ENCODE results near the gene ST7. TPM values are rescaled to one million over a fixed set of nuclear protein-coding genes. Genes with fewer than 3 reads are reported as not detected.

The ST7 gene, protein sequence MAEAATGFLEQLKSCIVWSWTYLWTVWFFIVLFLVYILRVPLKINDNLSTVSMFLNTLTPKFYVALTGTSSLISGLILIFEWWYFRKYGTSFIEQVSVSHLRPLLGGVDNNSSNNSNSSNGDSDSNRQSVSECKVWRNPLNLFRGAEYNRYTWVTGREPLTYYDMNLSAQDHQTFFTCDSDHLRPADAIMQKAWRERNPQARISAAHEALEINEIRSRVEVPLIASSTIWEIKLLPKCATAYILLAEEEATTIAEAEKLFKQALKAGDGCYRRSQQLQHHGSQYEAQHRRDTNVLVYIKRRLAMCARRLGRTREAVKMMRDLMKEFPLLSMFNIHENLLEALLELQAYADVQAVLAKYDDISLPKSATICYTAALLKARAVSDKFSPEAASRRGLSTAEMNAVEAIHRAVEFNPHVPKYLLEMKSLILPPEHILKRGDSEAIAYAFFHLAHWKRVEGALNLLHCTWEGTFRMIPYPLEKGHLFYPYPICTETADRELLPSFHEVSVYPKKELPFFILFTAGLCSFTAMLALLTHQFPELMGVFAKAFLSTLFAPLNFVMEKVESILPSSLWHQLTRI
- 26.6 TPM for total RNA-seq
- 14.7 TPM for polyA plus RNA-seq

DNA sequence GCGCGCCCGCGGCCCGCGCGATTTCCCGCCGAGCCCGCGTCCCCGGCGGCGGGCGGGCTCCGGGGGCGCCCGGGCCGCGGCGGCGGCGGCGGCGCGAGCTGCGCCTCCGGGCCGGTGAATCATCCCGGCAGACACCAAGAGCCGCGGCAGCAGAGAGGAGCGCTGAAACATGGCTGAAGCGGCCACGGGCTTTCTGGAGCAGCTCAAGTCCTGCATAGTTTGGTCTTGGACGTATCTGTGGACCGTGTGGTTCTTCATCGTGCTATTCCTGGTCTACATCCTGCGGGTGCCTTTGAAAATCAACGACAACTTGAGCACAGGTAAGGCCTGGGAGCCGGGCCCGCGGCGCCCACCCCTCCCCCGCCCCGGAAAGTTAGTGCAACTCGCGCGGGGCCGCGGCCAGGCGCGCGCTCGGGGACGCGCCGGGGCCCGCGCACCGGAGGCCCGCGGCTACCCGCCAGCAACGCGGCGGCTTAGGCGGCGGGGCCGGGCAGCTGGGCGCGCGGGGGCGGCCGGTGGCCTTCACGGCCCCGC is at the start of gene ST7:
ST7 (plus strand) TSS at position 130 of the 534 bp plus-strand sequence; CDS start at position 170, 40 bp downstream.
- WGBS, result under 1% methylated on average over 77 of the region's 77 CpGs
- DNase-seq (ENCODE audit: extremely low spot score), result peak; percentile 53
- H3K4me3 ChIP-seq (ENCODE audit: low read depth, low read length), result peak within 1 kb of the TSS; percentile 97
- H3K36me3 ChIP-seq (ENCODE audit: insufficient read depth), result no peaks in the 10 kb centered on the region
- peaks cover 4% of the 10 kb centered on the region for H3K4me1 ChIP-seq (ENCODE audit: insufficient read depth)
- peak within 1 kb of the TSS; percentile 99 for H3K27ac ChIP-seq (ENCODE audit: low read depth)

DNA sequence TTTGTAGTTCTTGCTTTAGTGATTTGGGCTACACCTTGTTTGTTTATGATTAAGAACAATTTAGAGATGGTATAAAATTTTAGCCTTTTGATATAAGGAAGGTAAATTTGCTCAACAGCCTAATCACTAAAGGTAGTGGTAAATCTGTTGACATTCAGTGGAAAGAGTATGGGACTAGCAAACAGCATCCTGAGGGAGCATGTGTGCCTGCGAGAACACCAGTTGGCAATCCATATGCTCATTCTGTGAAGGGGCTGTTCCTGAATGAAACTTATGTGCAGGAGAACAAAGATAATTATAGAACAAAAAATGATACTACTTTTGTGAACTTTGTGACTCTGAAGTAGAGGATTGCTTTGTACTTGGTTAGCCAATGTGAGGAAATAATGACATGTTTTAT is 46.9 kb upstream of the ST7 start:
- 99% methylated on average over 1 of the region's 1 CpG for WGBS
- no peak for DNase-seq (ENCODE audit: extremely low spot score)
- H3K36me3 ChIP-seq (ENCODE audit: insufficient read depth), result peaks cover 2% of the 10 kb centered on the region
- no peak overlapping the region for H3K4me3 ChIP-seq (ENCODE audit: low read depth, low read length)
- H3K4me1 ChIP-seq (ENCODE audit: insufficient read depth), result no peaks in the 10 kb centered on the region
- H3K27ac ChIP-seq (ENCODE audit: low read depth), result no peak overlapping the region

DNA sequence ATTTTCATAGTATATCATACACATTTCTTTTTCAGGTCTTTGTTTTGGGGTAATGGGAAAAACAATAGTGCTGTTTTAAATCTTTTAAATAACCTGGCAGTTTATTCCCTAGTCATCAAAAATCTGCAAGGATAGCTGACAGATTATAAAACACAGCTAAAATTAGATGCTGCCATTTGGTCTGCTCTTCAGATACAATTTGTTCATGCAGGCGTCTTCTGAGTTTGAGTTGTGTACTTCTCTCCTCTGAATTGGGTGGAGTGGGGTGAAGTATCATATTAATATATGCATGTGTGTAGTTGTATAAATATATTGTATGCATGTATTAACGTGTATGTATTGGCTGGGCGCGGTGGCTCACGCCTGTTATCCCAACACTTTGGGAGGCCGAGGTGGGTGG is 42.9 kb upstream of the ST7 start:
- WGBS, result over 99% methylated on average over 6 of the region's 6 CpGs
- Histone ChIP-seq H3K36me3 (ENCODE audit: insufficient read depth) (peaks cover 6% of the 10 kb centered on the region), H3K4me3 (ENCODE audit: low read depth, low read length) (no peak overlapping the region), H3K4me1 (ENCODE audit: insufficient read depth) (no peaks in the 10 kb centered on the region), H3K27ac (ENCODE audit: low read depth) (no peak overlapping the region)
- no peak for DNase-seq (ENCODE audit: extremely low spot score)

DNA sequence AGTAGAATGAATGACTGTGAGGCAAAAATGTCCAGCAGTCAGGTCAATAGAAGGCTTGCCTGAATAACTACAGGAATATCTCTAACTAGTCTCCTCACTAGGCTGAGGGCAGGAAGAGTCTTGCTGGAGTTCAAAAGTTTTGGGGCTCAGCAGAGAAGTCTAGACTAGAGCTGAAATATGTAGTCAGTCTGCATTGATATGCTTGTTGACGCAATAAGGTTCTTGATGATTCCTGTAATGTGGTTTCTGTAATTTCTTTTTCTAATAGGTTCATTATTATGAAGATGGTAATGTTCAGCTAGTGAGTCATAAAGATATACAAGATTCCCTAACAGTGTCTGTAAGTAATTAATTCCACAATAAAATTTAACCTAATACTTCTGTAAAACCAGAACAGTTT is 41.5 kb upstream of the ST7 start:
- H3K4me3 ChIP-seq (ENCODE audit: low read depth, low read length), result no peak overlapping the region
- WGBS, result 97% methylated on average over 1 of the region's 1 CpG
- H3K36me3 ChIP-seq (ENCODE audit: insufficient read depth), result peaks cover 6% of the 10 kb centered on the region
- H3K27ac ChIP-seq (ENCODE audit: low read depth), result no peak overlapping the region
- DNase-seq (ENCODE audit: extremely low spot score), result no peak
- no peaks in the 10 kb centered on the region for H3K4me1 ChIP-seq (ENCODE audit: insufficient read depth)

DNA sequence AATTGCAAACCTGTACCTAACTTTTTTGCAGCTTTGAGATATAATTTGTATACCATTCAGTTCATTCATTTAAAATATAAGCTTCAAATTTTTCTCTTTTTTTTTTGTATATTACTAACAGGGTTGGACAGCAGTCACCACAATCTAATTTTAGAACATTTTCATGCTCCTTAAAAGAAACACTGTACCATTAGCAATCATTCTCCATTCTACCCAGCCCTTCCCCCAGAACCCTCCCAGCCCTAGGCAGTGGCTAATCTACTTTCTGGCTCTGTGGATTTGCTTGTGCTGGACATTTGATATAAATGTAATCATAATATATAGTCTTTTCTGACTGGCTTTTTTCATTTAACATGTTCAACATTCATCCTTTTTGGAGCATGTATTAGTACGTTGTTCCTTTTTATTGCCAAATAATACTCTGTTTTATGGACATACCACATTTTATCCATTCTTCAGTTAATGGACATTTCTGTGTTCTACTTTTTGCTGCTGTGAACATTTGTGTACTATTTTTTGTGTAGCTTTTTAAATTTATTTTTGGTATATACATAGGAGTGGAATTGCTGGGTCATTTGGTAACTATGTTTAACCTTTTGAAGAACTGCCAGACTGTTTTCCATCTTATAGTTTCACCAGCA is 40.9 kb upstream of the ST7 start:
- Histone ChIP-seq H3K4me1 (ENCODE audit: insufficient read depth) (no peaks in the 10 kb centered on the region), H3K27ac (ENCODE audit: low read depth) (no peak overlapping the region), H3K4me3 (ENCODE audit: low read depth, low read length) (no peak overlapping the region), H3K36me3 (ENCODE audit: insufficient read depth) (peaks cover 6% of the 10 kb centered on the region)
- 98% methylated on average over 1 of the region's 1 CpG for WGBS
- no peak for DNase-seq (ENCODE audit: extremely low spot score)

- peaks cover 1% of the 10 kb centered on the region for H3K36me3 ChIP-seq (ENCODE audit: insufficient read depth)
- no peak overlapping the region for H3K27ac ChIP-seq (ENCODE audit: low read depth)
- no peak overlapping the region for H3K4me3 ChIP-seq (ENCODE audit: low read depth, low read length)
- WGBS, result 85% methylated on average over 3 of the region's 3 CpGs
- no peaks in the 10 kb centered on the region for H3K4me1 ChIP-seq (ENCODE audit: insufficient read depth)
- DNase-seq (ENCODE audit: extremely low spot score), result no peak
These were observed 34.6 kb upstream of the ST7 start for GRCh38 chr7:116918704-116919103.

DNA sequence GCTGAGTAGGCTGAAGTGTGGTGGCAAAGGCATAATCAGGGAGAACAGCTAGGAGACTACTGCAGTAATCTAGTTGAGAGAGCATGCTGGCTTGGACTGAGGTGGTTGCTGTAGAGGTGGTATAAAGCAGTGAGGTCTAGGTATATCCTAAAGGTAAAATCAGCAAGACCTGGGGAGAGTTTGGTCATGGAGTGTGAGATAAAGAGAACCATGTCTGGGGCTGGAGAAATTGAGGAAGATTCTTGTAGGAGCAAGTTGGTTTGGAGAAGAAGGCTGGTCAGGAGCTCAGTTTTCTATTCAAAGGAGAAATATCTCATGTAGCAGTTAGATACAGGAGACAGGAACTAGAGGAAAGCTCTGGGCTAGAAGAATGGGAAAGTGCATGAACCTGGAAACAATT is 32.9 kb upstream of the ST7 start:
- DNase-seq (ENCODE audit: extremely low spot score), result no peak
- Histone ChIP-seq H3K27ac (ENCODE audit: low read depth) (no peak overlapping the region), H3K36me3 (ENCODE audit: insufficient read depth) (no peaks in the 10 kb centered on the region), H3K4me3 (ENCODE audit: low read depth, low read length) (no peak overlapping the region), H3K4me1 (ENCODE audit: insufficient read depth) (no peaks in the 10 kb centered on the region)

- no peak for DNase-seq (ENCODE audit: extremely low spot score)
- Histone ChIP-seq H3K4me3 (ENCODE audit: low read depth, low read length) (no peak overlapping the region), H3K4me1 (ENCODE audit: insufficient read depth) (no peaks in the 10 kb centered on the region), H3K36me3 (ENCODE audit: insufficient read depth) (no peaks in the 10 kb centered on the region), H3K27ac (ENCODE audit: low read depth) (no peak overlapping the region)
- 67% methylated on average over 5 of the region's 5 CpGs for WGBS
These were observed 30.8 kb upstream of the ST7 start for GRCh38 chr7:116922545-116922944.

DNA sequence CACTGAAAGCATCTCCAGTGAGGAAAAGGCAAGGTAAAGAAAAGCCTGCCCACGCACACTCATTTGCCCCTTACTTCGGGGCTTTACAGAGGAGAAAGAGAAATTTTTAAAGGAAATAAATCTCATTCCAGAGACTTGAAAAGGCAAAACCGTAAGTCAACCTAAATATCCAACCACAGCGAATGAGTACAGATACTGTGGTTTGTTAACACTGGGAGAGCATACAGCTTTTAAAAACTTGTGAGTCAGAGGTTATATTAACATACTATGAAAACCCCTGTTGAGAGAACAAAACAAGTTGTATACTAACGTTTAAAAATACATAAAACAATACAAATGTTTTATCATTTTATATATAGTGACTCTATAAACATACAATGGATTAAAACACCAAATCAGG is 28.6 kb upstream of the ST7 start:
- no peak overlapping the region for H3K27ac ChIP-seq (ENCODE audit: low read depth)
- H3K4me1 ChIP-seq (ENCODE audit: insufficient read depth), result no peaks in the 10 kb centered on the region
- no peaks in the 10 kb centered on the region for H3K36me3 ChIP-seq (ENCODE audit: insufficient read depth)
- no peak for DNase-seq (ENCODE audit: extremely low spot score)
- 60% methylated on average over 5 of the region's 5 CpGs for WGBS
- H3K4me3 ChIP-seq (ENCODE audit: low read depth, low read length), result no peak overlapping the region

DNA sequence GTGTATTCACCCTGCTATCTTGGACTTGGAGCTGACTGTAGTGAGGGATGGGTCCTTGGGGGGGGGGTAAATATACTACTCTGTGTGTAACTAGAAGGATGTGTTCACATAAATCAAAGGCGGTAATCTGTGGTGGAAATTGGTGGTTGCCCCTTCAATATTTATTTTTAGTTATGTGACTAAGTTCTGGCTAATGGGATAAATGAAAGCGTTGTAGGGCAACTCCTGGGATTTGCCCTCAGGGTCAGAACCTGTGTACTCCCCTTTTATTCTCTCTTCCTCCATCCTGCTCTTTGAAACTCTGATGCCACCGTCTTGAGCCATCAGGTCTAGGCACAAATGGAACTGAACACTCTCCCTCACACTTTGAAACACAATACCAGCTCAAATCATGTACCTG is 24.3 kb upstream of the ST7 start:
- H3K36me3 ChIP-seq (ENCODE audit: insufficient read depth), result no peaks in the 10 kb centered on the region
- H3K27ac ChIP-seq (ENCODE audit: low read depth), result no peak overlapping the region
- 60% methylated on average over 3 of the region's 3 CpGs for WGBS
- no peak for DNase-seq (ENCODE audit: extremely low spot score)
- H3K4me3 ChIP-seq (ENCODE audit: low read depth, low read length), result no peak overlapping the region
- no peaks in the 10 kb centered on the region for H3K4me1 ChIP-seq (ENCODE audit: insufficient read depth)

DNA sequence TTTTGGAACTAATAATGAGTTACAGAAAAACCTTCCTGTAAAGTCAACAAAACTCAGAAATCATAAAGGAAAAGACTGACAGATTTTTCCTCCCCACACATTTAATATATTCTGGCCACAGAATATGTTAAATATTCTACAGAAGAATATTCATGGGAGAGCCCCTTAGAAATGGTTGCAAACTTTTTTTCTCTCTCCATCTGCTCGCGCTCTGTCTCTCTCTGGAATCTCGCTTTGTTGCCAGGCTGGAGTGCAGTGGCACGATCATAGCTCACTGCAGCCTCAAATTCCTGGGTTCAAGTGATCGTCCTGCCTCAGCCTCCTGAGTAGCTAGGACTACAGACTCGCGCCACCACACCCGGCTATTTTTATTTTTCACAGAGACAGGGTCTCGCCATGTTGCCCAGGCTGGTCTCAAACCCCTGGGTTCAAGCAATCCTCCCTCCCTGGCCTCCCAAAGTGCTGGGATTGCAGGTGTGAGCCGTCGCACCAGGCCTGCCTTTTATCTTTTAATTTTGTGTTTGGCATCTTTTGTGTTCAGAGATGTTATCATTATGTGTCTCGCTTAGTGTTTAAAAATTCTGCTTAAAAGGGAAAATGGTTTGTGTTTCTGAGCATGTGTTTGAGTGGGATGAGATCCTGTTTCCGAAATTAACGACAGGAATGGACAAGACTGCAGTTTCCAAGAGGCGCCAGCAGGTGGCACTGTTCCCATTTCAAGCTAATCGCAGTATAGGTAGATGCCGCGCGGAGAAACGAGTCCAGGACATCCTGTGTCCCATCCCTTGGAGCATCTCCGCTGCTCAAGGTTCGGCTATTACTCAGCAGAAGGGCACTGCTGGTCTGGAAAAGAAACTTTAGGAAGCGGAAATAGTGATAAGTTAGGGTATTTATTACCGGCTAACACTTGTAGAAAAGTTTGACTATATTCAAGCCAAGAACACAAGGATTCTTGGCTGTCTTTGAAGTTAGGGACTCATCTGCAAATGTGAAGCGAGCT is 23.1 kb upstream of the ST7 start:
- no peaks in the 10 kb centered on the region for H3K4me1 ChIP-seq (ENCODE audit: insufficient read depth)
- no peaks in the 10 kb centered on the region for H3K36me3 ChIP-seq (ENCODE audit: insufficient read depth)
- no peak overlapping the region for H3K27ac ChIP-seq (ENCODE audit: low read depth)
- no peak overlapping the region for H3K4me3 ChIP-seq (ENCODE audit: low read depth, low read length)
- WGBS, result 33% methylated on average over 25 of the region's 25 CpGs
- peak; percentile 62 for DNase-seq (ENCODE audit: extremely low spot score)

DNA sequence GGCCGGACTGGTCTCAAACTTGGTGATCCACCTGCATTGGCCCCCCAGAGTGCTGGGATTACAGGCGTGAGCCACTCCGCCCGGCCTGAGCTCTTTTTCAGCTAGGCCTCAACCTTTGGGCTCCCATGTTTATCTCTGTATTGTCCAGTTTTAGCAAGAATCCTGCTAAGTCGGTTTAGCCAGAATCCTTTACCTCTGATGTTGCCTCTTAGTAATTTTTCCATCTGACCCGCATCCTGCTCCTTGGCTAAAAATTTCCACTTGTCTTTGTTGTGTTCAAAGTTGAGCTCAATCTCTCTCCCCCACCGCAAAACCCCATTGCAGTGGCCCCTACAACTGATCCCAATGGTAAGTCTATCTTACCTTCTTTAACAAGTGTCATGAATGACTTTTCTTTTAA is 20.7 kb upstream of the ST7 start:
- Histone ChIP-seq H3K27ac (ENCODE audit: low read depth) (no peak overlapping the region), H3K36me3 (ENCODE audit: insufficient read depth) (no peaks in the 10 kb centered on the region), H3K4me3 (ENCODE audit: low read depth, low read length) (no peak overlapping the region), H3K4me1 (ENCODE audit: insufficient read depth) (no peaks in the 10 kb centered on the region)
- DNase-seq (ENCODE audit: extremely low spot score), result no peak
- 97% methylated on average over 7 of the region's 7 CpGs for WGBS

DNA sequence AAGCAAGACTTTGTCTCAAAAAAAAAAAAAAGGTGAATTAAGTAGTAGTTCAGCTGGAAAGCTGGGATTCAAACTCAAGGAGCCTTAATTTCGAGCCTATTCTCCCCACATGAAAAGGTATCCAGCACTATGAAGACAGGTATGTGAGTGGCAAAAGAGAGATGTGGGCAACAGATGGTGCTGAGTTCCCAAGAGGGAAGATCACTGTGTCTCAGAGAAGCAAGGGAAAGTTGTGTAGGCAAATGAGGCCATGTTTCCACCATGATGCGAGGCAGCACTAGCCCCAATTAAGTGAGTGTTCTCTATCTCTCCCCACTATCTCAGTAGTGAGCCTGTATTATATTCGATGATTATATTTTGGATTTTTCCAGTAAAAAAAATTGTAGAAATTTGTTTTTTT is 19.8 kb upstream of the ST7 start:
- H3K36me3 ChIP-seq (ENCODE audit: insufficient read depth), result no peaks in the 10 kb centered on the region
- whole genome bisulfite sequencing, result 84% methylated on average over 3 of the region's 3 CpGs
- H3K4me1 ChIP-seq (ENCODE audit: insufficient read depth), result no peaks in the 10 kb centered on the region
- no peak for DNase-seq (ENCODE audit: extremely low spot score)
- H3K4me3 ChIP-seq (ENCODE audit: low read depth, low read length), result no peak overlapping the region
- H3K27ac ChIP-seq (ENCODE audit: low read depth), result no peak overlapping the region
